Tibial nerve (tissue), 4 donors: ENCODE results near the gene ADCY3. TPM values are rescaled to one million over a fixed set of nuclear protein-coding genes. Genes with fewer than 3 reads are reported as not detected.

Experiments used
- DNase-seq, 2 donors: peaks; one replicate each; pipeline ENCODE4 v3.0.0-alpha.2; 2019; ENCODE audit warnings: low spot score in 2 of 2
- H3K27ac ChIP-seq, 4 donors: fragments of 200-600 bp; sonication (generic) in 3 of 4; one replicate each; pipeline ENCODE4 v1.5.1; 2017 to 2019; ENCODE audit warnings: mild to moderate bottlenecking in 1 of 4
- H3K27me3 ChIP-seq, 2 donors: fragments of 200-600 bp; sonication (generic) in 1 of 2; one replicate each; pipeline versions ENCODE4 v1.5.1 to v1.6.0; 2017 to 2019
- H3K36me3 ChIP-seq, 3 donors: fragments of 200-600 bp; sonication (generic); one replicate each; pipeline ENCODE4 v1.5.1; 2018 to 2019
- H3K4me1 ChIP-seq, 4 donors: fragments of 200-600 bp; sonication (generic) in 3 of 4; one replicate each; pipeline ENCODE4 v1.5.1; 2017 to 2019
- H3K4me3 ChIP-seq, 4 donors: fragments of 200-600 bp; sonication (generic) in 3 of 4; one replicate each; pipeline ENCODE4 v1.5.1; 2017 to 2019; ENCODE audit warnings: mild to moderate bottlenecking in 1 of 4, moderate library complexity in 1 of 4
- H3K9me3 ChIP-seq, 4 donors: fragments of 200-600 bp; sonication (generic) in 3 of 4; one replicate each; pipeline ENCODE4 v1.5.1; 2017 to 2019
- CTCF ChIP-seq, 5 experiments: fragments of 200-600 bp in 3 of 5; fragments of 450-650 bp in 2 of 5; sonication (generic) in 3 of 5; IDR thresholded peaks; one replicate each; pipeline ENCODE4 v1.5.1; 2016 to 2019; ENCODE audit warnings: antibody characterized with exemption in 5 of 5, mild to moderate bottlenecking in 3 of 5, moderate library complexity in 2 of 5
- EP300 ChIP-seq, 2 donors: sonication (generic); formaldehyde crosslinking; IDR thresholded peaks; one replicate each; pipeline ENCODE4 v1.6.1; 2017; ENCODE audit warnings: antibody characterized with exemption in 2 of 2, mild to moderate bottlenecking in 1 of 2
- POLR2A ChIP-seq, 2 donors: fragments of 450-650 bp; IDR thresholded peaks; one replicate each; pipeline ENCODE4 v1.6.1; 2017; ENCODE audit warnings: antibody characterized with exemption in 2 of 2, mild to moderate bottlenecking in 2 of 2, moderate library complexity in 2 of 2
- WGBS, 2 donors: methylation state at CpG; one replicate each; pipeline ENCODE4 v1.1.5; 2018; 5-methylcytosine and 5-hydroxymethylcytosine counted together
- total RNA-seq, 4 donors: library from RNA; depleted of rRNA; stranded (reverse); fragments of >200 nt; gene quantifications; one replicate each; pipeline ENCODE4 v1.1.0, GENCODE V29; 2016

ADCY3 gene
- total RNA-seq, 4 donors from 2014 or later, result 145 to 393 (median 207) TPM

- Histone ChIP-seq H3K4me3 (peak overlapping the region in 1 of 4 donors; percentile 90), H3K27ac (peak overlapping the region; percentile 55 to 95 (median 77)), H3K36me3 (peaks cover 0 to 18% (median 0%) of the 10 kb centered on the region in 3 donors), H3K27me3 (no peaks in the 10 kb centered on the region), H3K9me3 (peaks cover 0 to 2% (median 0%) of the 10 kb centered on the region in 4 donors), H3K4me1 (peaks cover 0 to 77% (median 54%) of the 10 kb centered on the region in 4 donors)
- TF ChIP-seq EP300 (IDR thresholded peaks at IDR 0.05) (no peak), POLR2A (IDR thresholded peaks at IDR 0.05) (no peak), CTCF (IDR thresholded peaks at IDR 0.05) (no peak)
- DNase-seq, result no peak
- WGBS, 2 donors, result 77 to 85% methylated on average over 8 of the region's 8 CpGs
Measured at GRCh38 chr2:24915175-24915574, 4.9 kb downstream of the ADCY3 start.

- Histone ChIP-seq H3K4me3 (no peak overlapping the region), H3K27ac (peak overlapping the region; percentile 55 to 95 (median 77)), H3K9me3 (peaks cover 0 to 6% (median 0%) of the 10 kb centered on the region in 4 donors), H3K4me1 (peaks cover 0 to 80% (median 54%) of the 10 kb centered on the region in 4 donors), H3K27me3 (no peaks in the 10 kb centered on the region), H3K36me3 (peaks cover 0 to 23% (median 0%) of the 10 kb centered on the region in 3 donors)
- WGBS, 2 donors, result 74 to 77% methylated on average over 5 of the region's 5 CpGs
- TF ChIP-seq EP300 (IDR thresholded peaks at IDR 0.05) (no peak), POLR2A (IDR thresholded peaks at IDR 0.05) (no peak), CTCF (IDR thresholded peaks at IDR 0.05) (no peak)
- no peak for DNase-seq
Measured at GRCh38 chr2:24914713-24915112, 5.3 kb downstream of the ADCY3 start.

GRCh38 chr2:24913911-24914310 lies 6.1 kb downstream of the ADCY3 start:
- Histone ChIP-seq H3K4me1 (peaks cover 0 to 85% (median 54%) of the 10 kb centered on the region in 4 donors), H3K36me3 (peaks cover 0 to 23% (median 0%) of the 10 kb centered on the region in 3 donors), H3K4me3 (peak overlapping the region in 1 of 4 donors; percentile 22), H3K27me3 (no peaks in the 10 kb centered on the region), H3K9me3 (peaks cover 0 to 6% (median 0%) of the 10 kb centered on the region in 4 donors), H3K27ac (peak overlapping the region; percentile 45 to 95 (median 77))
- DNase-seq, result no peak
- no peak for TF ChIP-seq CTCF (IDR thresholded peaks at IDR 0.05)
- peak in 1 of 2 donors; percentile 33 for TF ChIP-seq EP300 (IDR thresholded peaks at IDR 0.05)
- 33 to 64% methylated on average over 8 to 9 of the region's 9 CpGs for WGBS, 2 donors

- WGBS, 2 donors, result 59 to 61% methylated on average over 10 of the region's 10 CpGs
Measured at GRCh38 chr2:24912986-24913385, 7.1 kb downstream of the ADCY3 start.

GRCh38 chr2:24912523-24912922 lies 7.5 kb downstream of the ADCY3 start:
- no peaks in the 10 kb centered on the region for H3K27me3 ChIP-seq
- no peak for DNase-seq
- H3K4me3 ChIP-seq, result no peak overlapping the region
- WGBS, 2 donors, result 43 to 47% methylated on average over 7 of the region's 7 CpGs
- TF ChIP-seq CTCF (IDR thresholded peaks at IDR 0.05) (no peak), EP300 (IDR thresholded peaks at IDR 0.05) (peak in 1 of 2 donors; percentile 36)
- peak overlapping the region; percentile 45 to 95 (median 77) for H3K27ac ChIP-seq
- peaks cover 0 to 16% (median 0%) of the 10 kb centered on the region in 3 donors for H3K36me3 ChIP-seq
- H3K9me3 ChIP-seq, result peaks cover 0 to 6% (median 0%) of the 10 kb centered on the region in 4 donors
- H3K4me1 ChIP-seq, result peaks cover 0 to 85% (median 50%) of the 10 kb centered on the region in 4 donors

More at GRCh38 chr2:24912986-24913385, 7.1 kb downstream of the ADCY3 start:
- Histone ChIP-seq H3K27me3 (no peaks in the 10 kb centered on the region), H3K4me3 (no peak overlapping the region), H3K27ac (peak overlapping the region; percentile 45 to 95 (median 77)), H3K9me3 (peaks cover 0 to 6% (median 0%) of the 10 kb centered on the region in 4 donors), H3K36me3 (peaks cover 0 to 20% (median 0%) of the 10 kb centered on the region in 3 donors), H3K4me1 (peaks cover 0 to 85% (median 50%) of the 10 kb centered on the region in 4 donors)
- DNase-seq, result no peak
- TF ChIP-seq POLR2A (IDR thresholded peaks at IDR 0.05), result no peak
